Activated naive CD4-positive, alpha-beta T cell treated with anti-CD3 and anti-CD28 coated beads, Interleukin-2, amount 10 ng/mL, durations not matched to agents 7 days and 5 days (primary cell): Measurements from ENCODE around the gene DSCAM.

Experiments
- CTCF ChIA-PET: fragments of 350-600 bp; sonication (Branson Sonifier 250); formaldehyde crosslinking; loops from one replicate; lab custom pipeline; 2021; ENCODE audit warnings: antibody characterized with exemption; lab: Charles Lee
- DNase-seq: peaks from one replicate; pipeline ENCODE4 v3.0.0-alpha.2; 2020
- H3K27ac Mint-ChIP-seq: one replicate; pipeline ENCODE4 v1.8.0; 2021; ENCODE audit warnings: mild to moderate bottlenecking, moderate library complexity, mixed read lengths
- H3K27me3 Mint-ChIP-seq: one replicate; pipeline ENCODE4 v1.8.0; 2021; ENCODE audit warnings: mild to moderate bottlenecking, mixed read lengths
- H3K36me3 Mint-ChIP-seq: one replicate; pipeline ENCODE4 v1.8.0; 2021; ENCODE audit warnings: mixed read lengths
- H3K4me1 Mint-ChIP-seq: one replicate; pipeline ENCODE4 v1.8.0; 2021; ENCODE audit warnings: mixed read lengths
- H3K4me3 Mint-ChIP-seq: one replicate; pipeline ENCODE4 v1.8.0; 2021; ENCODE audit warnings: mild to moderate bottlenecking, moderate library complexity, mixed read lengths
- H3K9me3 Mint-ChIP-seq: one replicate; pipeline ENCODE4 v1.8.0; 2021; ENCODE audit warnings: mixed read lengths

The DSCAM gene

DNA sequence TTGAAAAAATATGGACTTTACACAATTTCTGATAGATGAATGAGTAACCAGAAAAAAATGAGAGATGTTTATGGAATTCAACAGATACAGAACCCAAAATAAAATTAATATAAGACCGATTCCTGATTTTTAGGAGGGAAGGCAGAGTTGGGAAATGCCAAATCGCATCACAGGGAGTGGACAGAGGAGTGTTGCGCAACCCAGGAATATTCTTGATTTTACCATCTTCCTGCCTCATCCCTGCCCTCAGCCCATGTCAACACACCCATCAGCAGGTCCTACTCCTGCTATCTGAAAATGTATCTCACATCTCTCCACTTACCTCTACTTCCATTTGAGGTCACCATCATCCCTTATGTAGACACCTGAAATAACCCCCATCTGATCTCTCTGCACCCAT lies 221.0 kb downstream of the DSCAM start:
- Mint-ChIP-seq H3K27ac (no peak overlapping the region), H3K4me1 (no peaks in the 10 kb centered on the region), H3K27me3 (no peaks in the 10 kb centered on the region), H3K9me3 (peaks cover 11% of the 10 kb centered on the region), H3K36me3 (no peaks in the 10 kb centered on the region), H3K4me3 (no peak overlapping the region)
- no peak for DNase-seq
- CTCF ChIA-PET, result no interaction called here

DNA sequence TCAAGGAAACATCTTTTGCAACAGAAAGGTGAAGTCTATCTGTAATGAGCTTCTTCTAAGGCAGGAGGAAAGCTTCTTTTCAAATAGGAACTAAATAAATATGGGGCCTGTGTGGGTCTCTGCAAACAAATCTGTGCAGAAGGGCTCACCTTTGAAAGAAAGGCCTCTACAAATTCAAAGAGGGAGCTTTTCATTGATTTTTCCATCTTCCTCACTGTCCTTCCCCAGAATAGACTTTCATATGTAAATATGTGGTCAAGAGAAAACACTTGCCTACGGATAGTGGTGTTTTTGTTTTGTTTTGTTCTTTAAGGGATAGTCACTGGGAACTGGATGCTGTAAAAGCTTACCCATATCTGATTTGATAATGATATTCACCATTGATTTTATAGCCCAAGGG lies 223.4 kb downstream of the DSCAM start:
- peaks cover 9% of the 10 kb centered on the region for H3K9me3 Mint-ChIP-seq
- no peaks in the 10 kb centered on the region for H3K4me1 Mint-ChIP-seq
- CTCF ChIA-PET, result no interaction called here
- H3K27ac Mint-ChIP-seq, result no peak overlapping the region
- DNase-seq, result no peak
- H3K27me3 Mint-ChIP-seq, result no peaks in the 10 kb centered on the region
- no peaks in the 10 kb centered on the region for H3K36me3 Mint-ChIP-seq
- no peak overlapping the region for H3K4me3 Mint-ChIP-seq

DNA sequence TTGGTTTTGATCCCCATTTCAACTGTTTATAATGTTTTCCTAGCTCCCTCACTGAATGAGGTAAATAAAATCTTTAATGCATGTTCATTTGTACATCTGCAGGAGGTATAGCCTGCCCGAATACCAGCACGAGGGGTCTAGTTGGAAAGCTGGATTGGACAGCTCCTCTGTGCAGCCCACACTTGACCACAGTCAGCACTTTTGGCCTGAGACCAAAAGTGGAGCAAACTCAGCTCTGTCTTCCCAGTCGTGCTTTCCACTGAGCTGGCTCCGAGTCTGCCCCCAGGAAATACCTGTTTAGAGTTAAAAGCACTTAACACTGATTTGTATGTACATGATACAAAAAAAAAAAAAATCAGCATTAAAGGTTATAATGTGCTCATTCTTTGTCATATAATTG lies 224.4 kb downstream of the DSCAM start:
- CTCF ChIA-PET, result no interaction called here

DNA sequence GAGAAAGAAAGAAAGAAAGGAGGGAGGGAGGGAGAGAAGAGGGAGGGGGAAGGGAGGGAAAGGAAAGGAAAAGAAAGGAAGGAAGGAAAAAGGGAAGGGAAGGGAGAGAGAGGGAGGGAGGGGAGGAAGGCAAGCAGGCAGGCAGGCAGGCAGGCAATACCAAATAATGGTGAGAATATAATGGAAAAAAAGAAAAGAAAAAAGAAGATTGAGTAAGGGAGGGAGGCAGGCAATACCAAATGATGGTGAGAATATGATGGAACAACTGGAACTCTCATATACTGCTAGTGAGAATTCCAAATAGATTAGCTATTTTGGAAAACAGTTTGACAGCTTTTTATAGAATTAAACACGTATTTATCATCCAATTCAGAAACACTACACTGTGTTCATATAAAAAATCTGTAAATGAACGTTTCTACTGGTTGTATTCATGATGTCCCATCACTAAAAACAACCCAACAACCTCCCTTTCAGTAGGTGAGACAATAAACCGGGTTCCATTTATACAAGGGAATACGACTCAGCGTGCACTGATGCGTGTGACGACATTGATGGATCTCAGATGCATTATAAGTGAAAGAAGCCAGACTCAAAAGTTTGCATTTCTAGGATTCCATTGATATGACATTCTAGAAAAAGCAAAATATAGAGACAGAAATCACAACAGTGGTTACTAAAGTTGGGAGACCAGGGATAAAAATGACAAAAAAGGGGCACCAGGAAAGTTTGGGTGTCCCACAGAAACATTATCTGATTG lies 226.4 kb downstream of the DSCAM start:
- no peak overlapping the region for H3K4me3 Mint-ChIP-seq
- no peaks in the 10 kb centered on the region for H3K36me3 Mint-ChIP-seq
- H3K27ac Mint-ChIP-seq, result no peak overlapping the region
- H3K9me3 Mint-ChIP-seq, result peaks cover 18% of the 10 kb centered on the region
- DNase-seq, result no peak
- H3K27me3 Mint-ChIP-seq, result no peaks in the 10 kb centered on the region
- H3K4me1 Mint-ChIP-seq, result no peaks in the 10 kb centered on the region
- CTCF ChIA-PET, result no interaction called here

More for the DNA sequence above, 224.4 kb downstream of the DSCAM start:
- Mint-ChIP-seq H3K27me3 (no peaks in the 10 kb centered on the region), H3K36me3 (no peaks in the 10 kb centered on the region), H3K4me3 (no peak overlapping the region), H3K9me3 (peaks cover 17% of the 10 kb centered on the region), H3K4me1 (no peaks in the 10 kb centered on the region), H3K27ac (no peak overlapping the region)
- DNase-seq, result no peak

DNA sequence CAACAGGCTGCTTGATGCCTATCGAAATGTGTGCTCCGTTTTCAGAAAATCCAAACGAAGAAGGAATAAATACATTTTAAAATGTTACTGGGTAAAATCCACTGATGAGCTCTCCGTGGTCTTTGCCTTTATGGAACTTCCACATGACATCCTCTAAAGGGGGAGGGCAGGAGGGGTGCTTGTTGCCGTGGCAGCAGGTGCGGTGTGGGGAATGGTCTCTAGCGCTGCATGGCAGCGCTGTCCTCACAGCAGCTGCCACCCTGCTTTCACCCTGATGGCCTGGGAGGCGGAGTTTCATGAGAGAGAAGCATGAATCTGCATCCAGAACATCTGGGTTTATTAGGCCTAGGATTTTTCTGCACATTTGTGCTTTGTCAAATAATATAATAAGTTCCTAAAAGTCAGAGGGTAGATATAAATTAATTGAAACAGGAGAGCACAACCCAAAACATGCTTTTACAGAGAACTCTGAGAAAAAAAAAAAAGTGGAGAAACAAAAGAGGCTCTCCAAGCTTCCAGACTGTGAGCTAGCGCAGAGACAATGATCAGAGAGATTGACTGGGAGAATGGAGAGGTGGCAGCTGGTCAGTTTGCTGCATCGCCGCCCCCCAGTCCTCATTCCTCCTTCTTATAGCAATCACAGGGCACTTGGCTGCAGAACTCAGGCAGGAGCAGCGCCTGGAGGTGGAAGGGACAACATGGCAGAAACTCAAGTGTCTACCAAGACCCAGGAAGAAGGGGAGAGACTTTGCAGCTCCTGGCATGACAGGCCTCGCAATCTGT lies 228.6 kb downstream of the DSCAM start:
- Mint-ChIP-seq H3K27ac (no peak overlapping the region), H3K4me3 (no peak overlapping the region), H3K27me3 (no peaks in the 10 kb centered on the region), H3K36me3 (no peaks in the 10 kb centered on the region), H3K4me1 (no peaks in the 10 kb centered on the region), H3K9me3 (peaks cover 20% of the 10 kb centered on the region)
- CTCF ChIA-PET, result no interaction called here
- DNase-seq, result no peak

DNA sequence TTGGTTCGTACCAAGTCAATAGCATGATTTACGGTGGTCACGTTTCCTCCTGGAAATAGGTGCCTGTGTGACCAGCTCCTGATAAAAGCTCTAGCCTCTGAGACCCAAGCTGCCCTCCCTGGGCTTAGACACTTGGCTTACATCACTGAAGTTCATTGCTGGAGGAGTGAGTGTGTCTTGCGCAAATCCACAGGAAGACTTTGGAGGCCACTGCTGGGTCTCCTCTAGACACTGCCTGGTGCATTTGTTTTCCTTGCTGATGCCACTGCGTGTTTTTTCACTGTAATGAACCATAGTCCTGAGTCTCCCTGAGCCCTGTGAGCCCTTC lies 230.6 kb downstream of the DSCAM start:
- no peak for DNase-seq
- H3K36me3 Mint-ChIP-seq, result no peaks in the 10 kb centered on the region
- no peak overlapping the region for H3K4me3 Mint-ChIP-seq
- H3K9me3 Mint-ChIP-seq, result peaks cover 22% of the 10 kb centered on the region
- CTCF ChIA-PET, result no interaction called here
- no peaks in the 10 kb centered on the region for H3K4me1 Mint-ChIP-seq
- no peaks in the 10 kb centered on the region for H3K27me3 Mint-ChIP-seq
- no peak overlapping the region for H3K27ac Mint-ChIP-seq

DNA sequence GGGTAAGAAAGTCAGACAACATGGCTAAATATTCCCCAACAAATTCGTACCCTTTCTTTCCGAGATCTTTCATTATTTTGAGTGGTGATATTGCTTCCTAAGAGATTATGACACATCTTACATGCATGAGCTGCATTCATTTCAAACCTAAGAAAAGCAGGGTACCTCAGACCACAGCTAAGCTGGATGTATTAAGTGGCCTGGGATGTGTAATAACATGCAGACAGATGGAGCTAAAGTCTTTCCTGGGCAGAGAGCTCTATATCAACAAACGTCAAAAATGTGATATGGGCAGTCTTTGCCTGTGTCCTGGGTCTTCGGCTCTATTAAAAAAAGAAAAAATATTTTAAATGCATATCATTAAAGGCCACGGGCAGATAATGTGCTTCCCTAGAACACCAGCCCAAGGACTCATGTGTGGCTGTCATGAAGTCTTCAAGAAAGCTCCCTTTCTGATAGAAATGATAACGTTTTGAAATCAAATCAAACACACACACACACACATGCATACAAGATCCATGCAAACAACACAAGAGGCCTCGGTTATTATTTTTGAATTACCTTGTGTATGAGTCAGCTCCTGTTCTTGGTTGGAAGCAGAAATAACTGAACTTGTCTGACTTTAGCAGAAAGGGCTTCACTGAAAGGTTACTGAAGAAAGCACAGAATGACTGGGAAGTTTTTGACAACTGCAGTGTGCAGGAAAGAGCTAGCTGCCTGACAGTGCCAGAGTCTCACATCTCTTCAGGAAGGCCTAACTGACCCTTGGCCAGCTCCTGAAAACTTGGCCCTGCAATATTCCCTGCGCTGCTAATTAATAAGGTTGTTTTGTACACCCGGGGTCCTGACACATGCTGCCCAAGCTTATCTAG lies 231.2 kb downstream of the DSCAM start:
- Mint-ChIP-seq H3K27me3 (no peaks in the 10 kb centered on the region), H3K4me3 (no peak overlapping the region), H3K4me1 (no peaks in the 10 kb centered on the region), H3K36me3 (no peaks in the 10 kb centered on the region), H3K27ac (no peak overlapping the region), H3K9me3 (peaks cover 19% of the 10 kb centered on the region)
- CTCF ChIA-PET, result no interaction called here
- DNase-seq, result no peak

DNA sequence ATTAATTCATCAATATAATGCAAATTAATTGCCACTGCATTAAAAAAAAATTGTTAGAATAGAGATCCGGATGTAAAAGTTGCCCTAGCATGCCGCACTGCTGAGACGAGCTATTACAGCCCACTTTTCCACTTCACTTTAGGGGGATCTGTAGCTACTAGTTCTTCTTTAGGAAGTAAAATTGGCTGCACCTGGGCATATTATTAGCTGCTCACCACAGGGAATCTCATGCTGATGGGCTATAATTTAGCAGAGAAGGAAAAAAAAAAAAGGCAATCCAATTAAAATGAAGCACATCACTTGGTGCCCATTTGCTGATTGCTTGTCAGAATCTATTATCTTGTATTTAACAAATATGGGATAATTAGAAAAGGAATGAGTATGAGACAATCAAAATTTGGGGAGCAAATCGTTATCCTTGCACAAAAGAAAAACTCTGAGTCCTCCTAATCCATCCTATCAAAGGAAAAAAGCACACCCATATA lies 233.4 kb downstream of the DSCAM start:
- peaks cover 19% of the 10 kb centered on the region for H3K9me3 Mint-ChIP-seq
- CTCF ChIA-PET, result interaction anchor here (0.6 kb wide), 1 partner anchor 22 kb away, joined by 3 read pairs; no protein-coding TSS in a partner anchor
- no peaks in the 10 kb centered on the region for H3K36me3 Mint-ChIP-seq
- no peak overlapping the region for H3K27ac Mint-ChIP-seq
- no peaks in the 10 kb centered on the region for H3K4me1 Mint-ChIP-seq
- no peak overlapping the region for H3K4me3 Mint-ChIP-seq
- H3K27me3 Mint-ChIP-seq, result no peaks in the 10 kb centered on the region
- DNase-seq, result no peak

DNA sequence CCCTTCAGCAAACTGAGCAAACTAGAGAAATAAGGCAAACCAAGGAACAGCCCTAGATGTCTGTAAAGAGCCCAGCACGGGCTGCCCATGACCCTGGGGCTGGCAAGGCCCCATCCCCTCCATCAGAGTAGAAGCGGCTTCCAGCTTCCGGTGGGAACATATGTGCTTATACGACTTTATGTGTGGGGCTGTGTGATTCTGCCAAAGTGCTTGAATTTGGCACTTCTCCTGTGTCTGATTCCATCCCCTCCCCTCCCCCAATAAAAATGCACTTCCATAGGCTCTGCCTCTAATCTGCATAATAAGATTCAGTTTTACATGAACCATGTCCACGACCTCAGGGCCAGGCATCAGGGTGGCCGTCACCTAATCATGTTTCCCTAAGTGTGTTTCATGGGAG lies 236.6 kb downstream of the DSCAM start:
- Mint-ChIP-seq H3K4me3 (no peak overlapping the region), H3K27ac (no peak overlapping the region), H3K4me1 (no peaks in the 10 kb centered on the region), H3K9me3 (peaks cover 13% of the 10 kb centered on the region), H3K27me3 (no peaks in the 10 kb centered on the region), H3K36me3 (no peaks in the 10 kb centered on the region)
- CTCF ChIA-PET, result no interaction called here
- no peak for DNase-seq

DNA sequence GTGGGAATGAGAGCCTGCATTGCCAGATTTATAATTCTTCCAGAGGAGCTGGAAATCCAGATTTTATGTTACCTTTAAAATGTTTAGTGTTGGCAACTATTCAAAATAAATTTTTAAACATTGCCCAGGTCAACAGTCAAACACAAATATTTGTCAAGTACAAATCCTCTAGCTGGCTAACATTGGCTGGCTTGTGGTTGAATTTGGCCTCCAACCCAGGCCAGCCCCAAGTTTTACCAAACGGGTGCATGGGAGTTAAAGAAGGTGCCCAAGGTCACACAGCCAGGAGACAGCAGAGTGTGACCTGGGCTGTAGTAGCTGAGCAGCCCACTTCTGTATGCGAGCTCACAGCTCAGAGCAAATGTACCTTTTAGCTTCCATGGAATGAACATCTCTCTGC lies 240.6 kb downstream of the DSCAM start:
- peaks cover 12% of the 10 kb centered on the region for H3K9me3 Mint-ChIP-seq
- H3K27me3 Mint-ChIP-seq, result no peaks in the 10 kb centered on the region
- no peak overlapping the region for H3K27ac Mint-ChIP-seq
- H3K36me3 Mint-ChIP-seq, result no peaks in the 10 kb centered on the region
- CTCF ChIA-PET, result no interaction called here
- no peaks in the 10 kb centered on the region for H3K4me1 Mint-ChIP-seq
- DNase-seq, result no peak
- H3K4me3 Mint-ChIP-seq, result no peak overlapping the region

DNA sequence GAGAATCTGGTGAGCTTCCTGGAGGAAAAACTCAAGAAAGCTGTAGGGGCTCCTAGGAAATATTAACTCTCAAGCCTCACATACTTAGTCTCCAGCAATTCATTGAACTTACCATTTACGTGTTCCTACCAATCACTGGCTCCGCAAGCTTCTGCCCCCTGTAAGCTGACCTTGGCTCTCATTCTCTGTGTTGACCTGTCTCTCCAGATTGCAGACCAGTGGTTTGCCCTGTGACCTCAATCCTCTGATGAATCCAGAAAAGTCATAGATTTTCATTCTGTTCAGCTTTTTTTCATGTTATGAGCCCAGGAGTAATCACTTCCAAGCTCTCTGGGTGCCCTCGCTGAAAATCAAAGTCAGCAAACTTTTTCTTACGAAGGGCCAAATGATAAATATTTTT lies 241.9 kb downstream of the DSCAM start:
- H3K4me1 Mint-ChIP-seq, result no peaks in the 10 kb centered on the region
- peaks cover 12% of the 10 kb centered on the region for H3K9me3 Mint-ChIP-seq
- H3K36me3 Mint-ChIP-seq, result no peaks in the 10 kb centered on the region
- no peaks in the 10 kb centered on the region for H3K27me3 Mint-ChIP-seq
- DNase-seq, result no peak
- no peak overlapping the region for H3K4me3 Mint-ChIP-seq
- CTCF ChIA-PET, result no interaction called here
- no peak overlapping the region for H3K27ac Mint-ChIP-seq

DNA sequence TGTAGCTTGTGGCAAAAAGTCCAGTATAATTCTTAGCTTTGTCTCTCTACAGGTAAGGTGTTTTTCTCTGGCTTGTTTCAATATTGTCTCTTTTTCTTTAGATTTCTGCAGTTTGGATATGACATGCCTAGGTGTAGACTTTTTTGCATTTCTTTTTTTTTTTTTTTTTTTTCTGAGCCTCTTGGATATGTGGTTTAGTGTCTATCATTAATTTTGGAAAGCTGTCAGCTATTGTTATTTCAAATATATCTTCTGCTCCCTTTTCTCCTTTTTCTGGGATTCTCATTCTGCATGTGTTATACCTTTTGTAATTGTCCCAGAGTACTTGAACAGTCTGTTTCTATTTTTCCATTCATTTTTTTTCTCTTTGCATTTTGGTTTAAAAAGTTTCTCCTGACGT lies 243.2 kb downstream of the DSCAM start:
- no peak overlapping the region for H3K4me3 Mint-ChIP-seq
- H3K4me1 Mint-ChIP-seq, result no peaks in the 10 kb centered on the region
- no peak overlapping the region for H3K27ac Mint-ChIP-seq
- no peaks in the 10 kb centered on the region for H3K36me3 Mint-ChIP-seq
- H3K9me3 Mint-ChIP-seq, result peaks cover 10% of the 10 kb centered on the region
- H3K27me3 Mint-ChIP-seq, result no peaks in the 10 kb centered on the region
- DNase-seq, result no peak
- CTCF ChIA-PET, result interaction anchor here (0.7 kb wide), 1 partner anchor 10 kb away, joined by 4 read pairs; no protein-coding TSS in a partner anchor

DNA sequence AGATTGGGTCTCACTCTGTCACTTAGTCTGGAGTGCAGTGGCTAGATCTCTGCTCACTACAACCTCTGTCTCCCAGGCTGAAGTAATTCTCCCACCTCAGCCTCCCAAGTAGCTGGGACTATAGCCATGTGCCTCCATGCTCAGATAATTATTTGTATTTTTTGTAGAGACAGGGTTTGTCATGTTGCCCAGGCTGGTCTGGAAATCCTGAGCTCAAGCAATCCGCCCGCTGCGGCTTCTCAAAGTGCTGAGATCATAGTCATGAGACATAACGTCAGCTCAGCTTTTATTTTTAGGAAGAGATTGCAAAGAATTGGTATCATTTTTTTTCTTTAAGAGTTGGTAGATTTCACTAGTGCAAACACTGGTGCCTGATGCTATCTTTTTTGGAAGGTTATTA lies 244.9 kb downstream of the DSCAM start:
- Mint-ChIP-seq H3K9me3 (peaks cover 12% of the 10 kb centered on the region), H3K36me3 (no peaks in the 10 kb centered on the region), H3K4me3 (no peak overlapping the region), H3K4me1 (no peaks in the 10 kb centered on the region), H3K27ac (no peak overlapping the region), H3K27me3 (no peaks in the 10 kb centered on the region)
- CTCF ChIA-PET, result no interaction called here
- DNase-seq, result no peak

DNA sequence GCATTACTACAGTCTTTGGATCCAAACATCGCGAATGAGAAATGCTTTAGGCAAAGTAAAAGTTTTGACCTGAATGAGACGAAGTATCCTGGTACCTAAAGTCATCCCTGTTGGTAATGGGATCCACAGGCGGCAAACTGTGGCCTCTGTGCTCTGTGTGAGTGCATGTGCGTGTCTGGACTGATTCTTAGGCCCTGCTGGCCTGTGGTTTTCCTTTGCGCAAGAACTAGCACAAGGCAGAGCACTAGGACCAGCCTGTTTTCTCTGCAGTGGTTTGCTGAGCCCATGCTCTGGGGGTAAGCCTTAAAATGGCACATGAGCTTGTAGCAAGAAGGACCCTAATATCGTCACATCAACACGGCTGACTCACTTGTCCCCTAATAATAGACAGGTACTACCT lies 251.2 kb downstream of the DSCAM start:
- CTCF ChIA-PET, result no interaction called here
- Mint-ChIP-seq H3K27me3 (no peaks in the 10 kb centered on the region), H3K36me3 (no peaks in the 10 kb centered on the region), H3K4me1 (no peaks in the 10 kb centered on the region), H3K9me3 (peaks cover 15% of the 10 kb centered on the region), H3K27ac (no peak overlapping the region), H3K4me3 (no peak overlapping the region)
- no peak for DNase-seq
